Dermis microvascular lymphatic vessel endothelial cell (primary cell): ENCODE measurements around the gene TTC39B. TPM values are rescaled to one million over a fixed set of nuclear protein-coding genes. Genes with fewer than 3 reads are reported as not detected.

Experiments
- DNase-seq, 2 donors: peaks; one replicate each; pipeline versions ENCODE4 v3.0.0 to v3.0.0-alpha.2; 2010; ENCODE audit warnings: low read depth in 2 of 2
- total RNA-seq: library from RNA; depleted of rRNA; stranded (reverse); fragments of >200 nt; gene quantifications from 2 replicates; pipeline ENCODE4 v1.2.1, GENCODE V29; 2014

TTC39B gene
- total RNA-seq, 1 donor from 2014 or later: 1.3 TPM

DNA sequence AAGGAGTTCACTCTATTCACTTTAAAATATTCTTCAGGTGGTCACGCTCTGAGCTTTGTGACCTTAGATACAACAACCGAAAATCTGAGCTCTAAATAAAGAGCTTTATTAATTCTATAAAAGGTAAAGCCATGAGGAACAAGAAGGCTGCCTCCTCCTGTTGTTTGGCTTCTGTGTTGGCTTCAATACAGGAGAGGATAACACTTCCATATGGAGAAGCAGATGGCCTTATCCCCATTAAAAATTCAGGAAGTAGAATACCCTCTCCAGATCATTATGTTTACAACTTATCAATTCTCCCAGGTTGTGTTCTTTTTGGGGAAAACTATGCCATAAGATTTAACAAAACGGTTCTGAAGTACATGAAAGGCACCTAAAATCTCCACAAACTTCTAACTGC, 128.4 kb downstream of the TTC39B start:
- no peak for DNase-seq

DNA sequence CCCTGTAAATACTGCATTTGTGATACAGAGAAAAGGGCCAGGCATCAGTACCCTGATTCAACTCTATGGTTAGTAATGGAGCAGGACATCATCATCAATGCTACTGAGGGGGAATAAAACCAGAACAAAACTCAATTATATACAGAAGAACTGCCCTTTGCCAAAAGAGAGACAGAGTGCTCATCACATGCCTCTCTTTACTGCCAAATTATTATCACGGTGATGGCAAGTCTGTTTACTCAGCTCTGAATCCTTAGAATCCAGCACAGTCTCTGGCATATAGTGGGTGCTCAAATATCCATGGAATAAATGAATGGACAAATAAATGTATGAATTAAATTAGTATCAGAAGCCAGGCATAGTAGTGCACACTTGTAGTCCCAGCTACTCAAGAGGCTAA, 130.2 kb downstream of the TTC39B start:
- DNase-seq: no peak

DNA sequence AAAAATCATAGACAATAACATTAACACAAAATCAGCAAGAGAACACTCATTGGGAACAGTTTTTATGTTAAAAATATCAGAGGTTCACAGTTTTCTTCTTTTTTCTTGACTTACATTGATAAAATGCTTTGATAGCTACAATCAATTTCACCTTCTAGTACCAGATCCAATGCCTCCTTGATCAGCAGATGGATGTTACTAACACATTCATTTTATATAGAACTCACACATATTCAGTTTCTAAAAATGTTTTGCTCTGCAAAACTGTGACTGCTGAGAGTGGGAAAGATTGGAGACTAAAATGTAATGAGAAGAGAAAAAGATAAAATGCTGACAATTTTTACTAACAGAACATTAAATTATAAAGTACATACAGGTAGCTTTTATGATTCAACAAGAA, 143.1 kb downstream of the TTC39B start:
- no peak for DNase-seq

DNA sequence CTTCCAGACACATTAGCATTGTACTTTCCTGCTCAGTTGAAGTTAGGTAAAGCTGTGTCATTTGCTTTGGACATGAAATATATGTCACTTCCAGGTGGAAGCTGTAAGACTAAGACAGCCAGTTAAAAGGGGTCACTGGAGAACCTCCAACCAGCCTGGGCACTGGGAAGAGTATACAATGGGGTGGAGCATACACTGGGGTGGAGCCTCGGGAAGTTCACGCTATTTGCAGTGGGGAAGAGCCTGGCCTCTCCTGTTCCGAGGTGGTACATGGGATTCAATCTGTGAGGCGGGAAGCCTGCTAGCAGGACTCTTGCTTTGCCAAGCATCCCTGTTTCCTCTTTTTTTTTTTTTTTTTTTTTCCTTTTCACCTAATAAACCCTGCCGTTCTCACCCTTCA, 145.3 kb downstream of the TTC39B start:
- DNase-seq: no peak

DNA sequence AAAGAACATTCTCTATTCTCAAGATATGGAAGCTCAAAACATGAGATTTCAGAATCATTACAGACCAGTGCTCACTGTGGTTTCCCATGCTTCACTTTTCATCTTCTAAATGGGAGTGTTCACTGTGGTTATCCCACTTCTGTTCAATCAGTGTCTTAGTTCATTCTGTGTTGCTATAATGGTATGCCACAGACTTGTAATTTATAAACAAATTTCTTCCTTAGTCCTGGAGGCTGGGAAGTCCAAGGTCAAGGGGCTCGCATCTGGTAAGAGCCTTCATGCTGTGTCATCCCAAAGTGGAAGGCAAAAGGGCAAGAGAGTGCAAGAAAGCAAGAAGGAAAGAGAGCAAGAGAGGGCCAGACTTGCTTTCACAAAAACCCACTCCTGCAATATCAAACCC, 146.3 kb downstream of the TTC39B start:
- DNase-seq: peak in 1 of 2 donors; percentile 43

DNA sequence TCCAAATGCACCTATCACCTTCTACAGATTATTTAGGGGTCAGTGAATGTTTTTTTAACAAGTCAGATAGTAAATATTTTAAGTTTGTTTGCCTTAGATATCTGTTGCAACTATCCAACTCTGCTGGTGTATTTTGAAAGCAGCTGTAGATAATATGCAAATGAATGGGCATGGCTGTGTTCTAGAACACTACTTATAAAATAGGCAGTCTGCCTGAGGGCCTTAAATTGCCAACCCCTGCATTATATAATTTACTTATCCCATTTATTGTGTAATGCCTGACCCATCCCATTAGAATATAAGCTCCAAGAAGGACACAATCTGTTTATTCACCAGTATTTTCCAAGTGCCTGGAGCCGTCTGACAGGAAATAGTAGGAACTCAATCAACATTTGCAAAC, 149.0 kb downstream of the TTC39B start:
- DNase-seq: peak in 1 of 2 donors; percentile 30

DNA sequence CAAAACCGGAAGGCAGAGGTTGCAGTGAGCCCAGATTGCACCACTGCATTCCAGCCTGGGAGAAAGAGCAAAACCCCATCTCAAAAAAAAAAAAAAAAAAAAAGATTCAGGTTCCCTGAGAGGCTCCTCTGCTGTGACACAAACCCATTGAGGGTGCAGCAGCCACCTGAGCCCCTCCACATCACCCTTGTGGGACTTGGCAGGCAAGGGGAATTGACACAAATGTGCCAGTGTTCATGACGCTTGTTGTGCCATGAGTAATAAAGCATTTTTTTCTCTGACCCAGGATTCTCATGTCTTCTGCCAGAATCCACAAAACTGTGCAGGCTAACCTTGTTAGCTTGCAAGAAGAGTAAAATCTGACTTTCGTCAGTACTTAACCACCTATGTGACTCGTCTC, 149.6 kb downstream of the TTC39B start:
- peak in 1 of 2 donors; percentile 34 for DNase-seq

DNA sequence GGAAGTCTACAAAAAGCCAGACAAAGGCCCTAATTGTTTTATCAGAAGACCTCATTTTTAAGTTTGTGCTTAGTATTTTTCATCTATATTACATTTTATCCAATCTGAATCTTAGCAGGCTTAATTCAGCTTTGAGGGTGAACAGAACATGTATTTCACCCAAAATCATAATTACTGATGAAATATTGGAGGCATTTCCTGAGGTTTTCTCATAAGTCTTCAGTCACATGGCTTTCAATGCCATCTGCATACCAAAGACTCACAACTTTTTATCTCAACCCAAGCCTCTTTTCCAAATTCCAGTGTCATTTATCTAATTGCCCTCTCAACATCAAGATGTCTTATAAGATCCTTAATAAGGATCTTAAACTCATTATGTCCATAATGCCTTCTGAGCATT, 150.8 kb downstream of the TTC39B start:
- DNase-seq: peak in 1 of 2 donors; percentile 34

DNA sequence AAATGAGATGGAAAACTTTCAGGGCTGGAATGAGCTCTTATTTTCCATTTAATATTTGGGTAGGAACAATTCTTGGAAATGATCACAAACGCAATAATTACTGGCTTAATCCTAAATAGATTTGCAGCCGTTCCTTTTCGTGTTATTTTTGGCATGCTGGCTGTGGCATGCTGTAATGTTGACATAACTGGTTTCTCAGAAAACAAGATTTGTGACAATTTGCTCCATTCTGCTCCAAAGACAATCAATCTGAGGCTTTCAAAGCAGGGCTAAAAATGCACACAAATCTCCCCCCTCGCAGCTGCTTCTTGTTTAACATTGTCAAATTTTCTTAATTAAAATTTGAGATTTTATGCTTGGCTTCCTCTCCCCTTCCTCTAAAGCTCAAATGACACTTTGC, 151.2 kb downstream of the TTC39B start:
- DNase-seq: peak; percentile 94 to 95

DNA sequence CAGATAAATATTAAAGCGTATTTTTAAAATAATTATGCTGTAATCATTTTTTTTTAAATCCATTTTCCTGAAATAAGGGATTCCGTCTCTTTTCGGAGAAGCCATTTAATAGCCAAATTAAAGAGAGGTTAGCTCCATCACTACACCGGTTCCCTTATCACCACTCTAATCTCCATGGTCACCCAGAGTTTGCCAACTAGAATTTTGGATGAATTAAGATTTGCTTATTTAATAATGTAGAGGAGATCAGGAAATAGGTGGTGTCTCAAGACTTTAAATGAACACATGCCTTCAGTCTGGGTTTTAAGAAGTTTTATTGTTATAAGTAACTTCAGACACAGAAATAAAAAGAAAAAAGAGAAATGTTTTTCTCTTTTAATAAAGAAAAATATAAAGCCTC, 151.7 kb downstream of the TTC39B start:
- peak in 1 of 2 donors; percentile 29 for DNase-seq

DNA sequence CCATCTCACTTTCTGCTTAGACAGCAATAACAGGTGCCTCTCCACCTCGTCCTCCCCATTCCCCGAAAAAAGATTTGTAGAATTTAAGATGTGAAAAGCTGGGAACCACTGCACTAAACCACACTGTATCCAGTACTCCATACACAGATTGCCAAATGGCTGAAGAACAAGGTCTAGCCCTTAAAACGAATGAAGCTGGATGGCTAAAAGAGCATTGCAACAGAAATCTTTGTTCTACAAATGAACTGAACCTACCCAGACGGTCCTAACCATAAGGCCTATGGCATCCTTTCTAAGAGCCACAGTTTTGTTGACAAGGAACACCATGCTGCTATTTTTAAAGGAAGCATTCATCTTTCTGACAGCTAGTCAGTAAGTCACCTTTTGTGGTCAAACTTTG, 152.3 kb downstream of the TTC39B start:
- no peak for DNase-seq

DNA sequence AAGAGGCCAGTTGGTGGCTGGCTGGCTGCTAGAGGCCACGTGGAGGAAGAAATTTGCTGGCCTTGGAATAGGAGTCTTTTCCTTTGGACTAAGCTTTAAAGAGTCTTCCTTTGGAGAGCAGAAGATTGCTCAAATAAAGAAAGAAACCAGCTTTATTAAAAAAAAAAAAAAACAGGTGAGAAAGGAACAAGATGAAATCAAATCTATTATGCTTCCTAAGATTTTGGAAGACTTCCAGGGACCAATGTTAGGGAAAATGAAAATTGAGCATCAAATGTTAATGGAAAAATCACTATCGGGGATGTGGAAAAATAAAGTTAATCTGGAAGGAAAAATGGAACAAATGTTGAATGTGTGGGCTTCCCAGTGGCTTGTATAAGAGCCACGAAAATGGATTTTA, 153.1 kb downstream of the TTC39B start:
- DNase-seq: no peak

DNA sequence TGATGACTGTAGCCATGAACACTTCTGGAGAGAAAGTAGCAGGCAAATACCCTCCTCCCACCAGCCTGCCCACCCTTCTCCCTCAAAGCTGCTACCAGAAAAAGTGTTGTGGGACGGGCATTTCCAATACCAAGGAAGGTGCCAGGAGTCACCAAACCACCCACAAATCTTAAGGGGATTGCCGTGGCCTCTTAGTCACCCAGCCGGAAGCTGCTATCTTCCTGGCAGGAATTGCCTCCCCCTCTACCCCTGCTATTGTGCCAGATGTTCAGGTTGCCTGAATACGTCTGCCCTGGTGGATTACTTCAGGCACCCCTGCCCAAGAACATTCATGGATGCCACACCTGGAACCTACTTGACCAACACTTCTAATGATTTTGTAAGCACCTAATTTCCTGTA, 156.1 kb downstream of the TTC39B start:
- peak in 1 of 2 donors; percentile 59 for DNase-seq

DNA sequence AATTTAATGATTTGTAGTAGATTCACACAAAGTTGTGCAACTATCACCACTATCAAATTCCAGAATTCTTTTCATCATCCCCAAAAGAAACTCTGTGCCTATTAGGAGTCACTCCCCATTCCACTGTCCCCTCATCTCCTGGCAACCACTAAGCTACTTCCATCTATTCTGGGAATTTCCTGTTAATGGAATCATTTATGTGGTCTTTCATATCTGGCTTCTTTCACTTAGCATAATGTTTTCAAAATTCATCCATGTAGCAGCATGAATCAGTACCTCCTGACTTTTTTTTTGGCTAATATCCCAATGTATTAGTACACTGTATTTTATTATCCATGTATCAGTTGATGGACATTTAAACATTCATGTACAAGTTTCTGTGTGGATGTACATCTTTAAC, 157.6 kb downstream of the TTC39B start:
- peak; percentile 74 to 89 for DNase-seq

DNA sequence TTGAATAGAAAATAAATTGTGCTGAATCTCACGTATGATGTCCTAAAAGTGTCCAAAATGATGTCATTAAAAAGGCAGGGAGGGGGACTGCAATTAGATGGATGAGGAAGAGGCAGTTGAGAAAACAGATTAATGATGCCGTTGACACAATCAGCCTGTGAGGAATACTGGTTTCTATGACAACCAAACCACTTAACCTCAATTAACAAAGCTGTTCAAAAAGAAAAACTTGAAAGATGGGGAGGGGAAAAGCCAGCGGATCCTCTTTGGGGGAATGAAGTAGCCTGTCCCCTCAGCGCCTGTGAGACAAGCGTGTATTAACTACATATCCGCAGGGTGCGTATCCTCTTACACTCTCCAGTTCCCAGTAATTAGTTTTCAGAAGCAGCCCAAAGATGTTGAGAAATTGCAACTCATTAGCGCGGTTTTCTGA, 160.7 kb downstream of the TTC39B start:
- DNase-seq: no peak

DNA sequence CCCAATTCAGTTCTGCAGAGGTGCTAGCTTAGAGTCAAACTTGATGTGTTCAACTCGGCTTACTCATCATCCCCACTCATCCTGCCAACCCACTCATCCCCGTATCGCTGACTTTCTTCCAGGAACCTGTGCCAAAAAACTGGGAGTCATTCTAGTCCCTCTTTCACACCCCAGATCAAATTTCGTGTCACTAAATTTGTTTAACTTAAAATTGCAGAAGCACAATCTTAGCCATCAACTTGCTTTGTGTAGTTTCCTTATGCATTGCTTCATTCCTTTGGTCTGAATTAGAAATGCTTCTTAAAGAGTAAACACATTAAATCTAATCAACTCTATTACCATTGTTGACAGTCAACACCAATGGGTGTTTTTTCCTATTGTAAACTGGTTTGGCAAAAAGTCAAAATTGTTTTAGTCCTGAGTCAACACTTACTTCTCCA, 162.4 kb downstream of the TTC39B start:
- no peak for DNase-seq

DNA sequence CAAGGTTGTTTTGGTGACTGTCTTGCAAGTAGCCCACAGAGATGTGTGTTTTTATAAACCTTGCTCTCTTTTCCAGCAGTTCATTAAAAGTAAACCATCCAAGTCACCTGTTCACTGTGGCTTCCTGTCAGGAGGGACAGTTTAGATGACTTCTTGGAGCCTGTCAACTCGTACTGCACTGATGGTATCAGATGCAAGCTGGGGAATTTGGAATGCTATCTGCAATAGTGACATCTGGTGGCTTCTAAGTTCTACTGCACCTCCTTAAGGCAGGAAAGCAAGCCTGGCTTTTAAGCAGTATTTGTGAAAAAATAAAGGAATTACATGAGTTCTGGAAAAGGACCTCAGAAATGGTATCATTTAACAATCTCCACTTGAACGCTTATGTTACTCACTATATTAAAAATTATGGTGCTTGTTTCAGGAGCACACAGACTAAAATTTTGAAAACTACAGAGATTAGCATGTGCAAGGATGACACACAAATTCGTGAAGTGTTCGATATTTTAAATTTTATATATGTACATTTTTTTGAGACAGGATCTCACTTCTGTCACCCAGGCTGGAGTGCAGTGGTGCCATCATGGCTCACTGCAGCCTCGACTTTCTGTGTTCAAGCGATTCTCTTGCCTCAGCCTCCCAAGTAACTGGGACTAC, 164.0 kb downstream of the TTC39B start:
- peak; percentile 53 to 70 for DNase-seq

DNA sequence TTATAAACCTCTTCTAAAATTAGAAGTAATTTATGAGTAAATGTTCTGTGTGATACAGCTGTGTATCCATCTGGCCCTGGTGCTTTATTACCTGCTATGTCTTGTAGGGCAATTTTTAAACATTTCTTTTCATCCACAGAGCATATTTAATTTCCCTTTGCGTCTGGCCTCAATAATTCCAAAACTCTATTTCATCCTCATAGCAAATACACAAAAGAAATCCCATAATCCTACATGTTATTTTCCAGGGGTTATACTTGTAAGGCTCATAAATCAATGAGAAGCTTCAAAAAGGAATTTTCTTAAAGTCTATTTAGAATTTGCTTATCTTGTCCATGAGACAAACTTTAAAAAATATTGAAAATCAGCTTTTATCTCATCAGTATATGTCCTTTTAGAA, 167.0 kb downstream of the TTC39B start:
- no peak for DNase-seq

DNA sequence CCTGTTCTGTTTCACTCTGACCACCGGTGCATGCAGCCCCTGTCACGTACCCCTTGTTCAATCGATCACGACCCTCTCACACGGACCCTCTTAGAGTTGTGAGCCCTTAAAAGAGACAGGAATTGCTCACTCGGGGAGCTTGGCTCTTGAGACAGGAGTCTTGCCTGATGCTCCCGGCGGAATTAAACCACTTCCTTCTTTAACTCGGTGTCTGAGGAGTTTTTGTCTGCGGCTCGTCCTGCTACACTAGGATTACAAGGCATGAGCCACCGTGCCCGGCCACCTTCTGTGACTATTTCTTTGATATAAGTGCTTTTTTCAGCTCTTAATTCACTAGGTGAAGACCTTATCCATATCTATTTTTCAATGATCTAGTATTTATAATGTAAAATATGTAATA, 167.5 kb downstream of the TTC39B start:
- DNase-seq: no peak

DNA sequence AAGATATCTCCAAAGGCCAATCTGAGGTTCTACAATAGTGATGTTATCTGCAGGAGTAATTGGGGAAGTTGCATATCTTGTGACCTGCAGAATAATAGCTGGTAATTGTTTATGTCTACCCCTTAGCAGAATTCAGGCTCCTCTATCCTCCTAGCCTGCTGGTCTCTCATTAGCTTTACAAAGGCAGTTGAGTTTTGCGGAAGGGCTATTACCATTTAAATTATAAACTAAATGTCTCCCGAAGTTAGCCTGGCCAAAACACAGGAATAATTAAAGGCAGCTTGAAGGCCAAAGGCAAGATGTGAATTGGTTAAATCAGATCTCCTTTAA, 168.7 kb downstream of the TTC39B start:
- no peak for DNase-seq

DNA sequence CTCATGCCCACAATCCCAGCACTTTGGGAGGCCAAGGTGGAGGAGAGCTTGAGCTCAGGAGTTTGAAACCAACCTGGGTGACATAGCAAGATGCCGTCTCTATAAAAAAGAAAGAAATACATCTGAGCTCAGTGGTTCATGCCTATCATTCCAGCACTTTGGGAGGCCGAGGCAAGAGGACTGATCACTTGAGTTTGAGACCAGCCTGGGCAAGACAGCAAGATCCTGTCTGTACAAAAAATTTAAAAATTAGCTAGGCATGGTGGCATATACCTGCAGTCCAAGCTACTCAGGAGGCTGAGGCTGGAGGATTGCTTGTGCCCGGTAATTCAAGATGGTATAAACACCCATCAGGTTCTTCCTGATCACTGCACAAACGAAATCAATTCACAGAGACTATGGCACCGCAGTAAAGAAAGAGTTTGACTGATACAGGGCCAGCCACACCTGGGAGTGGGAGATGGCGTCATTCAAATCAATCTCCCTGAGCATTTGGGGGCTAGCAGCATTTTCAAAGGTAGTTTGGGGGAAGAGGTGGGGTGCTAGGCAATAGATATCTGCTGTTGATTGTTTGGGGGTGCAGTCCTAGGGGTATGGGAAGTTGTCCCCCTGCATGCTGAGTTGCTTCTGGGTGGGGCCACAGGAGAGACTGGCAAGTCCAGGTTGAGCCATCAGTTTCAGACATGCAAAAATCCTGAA, 169.2 kb downstream of the TTC39B start:
- DNase-seq: no peak

DNA sequence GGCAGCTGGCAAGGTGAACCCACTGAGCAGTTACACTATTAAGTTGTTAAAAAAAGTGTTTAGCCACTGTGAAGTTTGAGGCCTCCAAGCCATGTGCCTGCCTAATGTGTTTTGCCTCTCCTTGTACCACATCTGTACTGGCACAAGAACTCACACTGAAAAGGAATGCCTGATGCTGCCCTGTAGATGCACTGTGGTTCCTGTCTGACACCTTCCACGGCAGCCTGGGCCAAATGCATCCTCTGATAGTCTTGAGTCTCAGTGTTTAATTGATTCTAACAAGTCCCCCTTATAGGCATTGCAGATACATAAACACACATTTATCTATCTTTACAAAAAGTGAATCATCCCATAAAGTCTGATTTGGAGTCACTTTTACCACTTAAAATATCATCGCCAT, 169.9 kb downstream of the TTC39B start:
- DNase-seq: no peak

DNA sequence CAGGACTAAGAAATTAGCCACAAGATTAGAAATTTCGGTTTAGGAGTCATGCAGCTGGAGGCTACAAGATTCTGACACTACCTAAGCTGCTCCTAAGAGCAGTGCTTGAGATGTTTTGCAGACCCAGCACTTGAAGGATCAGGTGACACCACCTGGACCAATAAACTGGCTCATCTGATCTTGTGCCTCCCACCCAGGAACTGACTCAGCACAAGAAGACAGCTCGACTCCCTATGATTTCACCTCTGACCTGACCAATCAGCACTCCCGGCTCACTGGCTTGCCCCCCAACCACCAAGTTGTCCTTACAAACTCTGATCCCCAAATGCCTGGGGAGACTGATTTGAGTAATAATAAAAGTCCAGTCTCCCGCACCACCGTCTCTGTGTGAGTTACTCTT, 170.4 kb downstream of the TTC39B start:
- no peak for DNase-seq
